Calu3 (cell line): ENCODE measurements around the gene RIT1. TPM values are rescaled to one million over a fixed set of nuclear protein-coding genes. Genes with fewer than 3 reads are reported as not detected.

ENCODE experiments used
- BruUV-seq: library from RNA; stranded (reverse); fragments of 400-500 nt; replicated peaks from 2 replicates; lab custom pipeline; 2021; lab: Mats Ljungman, UMichigan
- CTCF ChIA-PET: fragments of 300-600 bp; sonication (Branson Sonifier 250); formaldehyde crosslinking; loops from one replicate; lab custom pipeline; 2022; ENCODE audit warnings: antibody characterized with exemption; lab: Charles Lee
- DNase-seq: peaks from one replicate; pipeline ENCODE4 v3.0.0; 2022
- H3K27ac Mint-ChIP-seq: one replicate; pipeline ENCODE4 v1.8.0; 2022; ENCODE audit warnings: mixed read lengths; ENCODE audit not compliant: unreplicated experiment
- H3K27me3 Mint-ChIP-seq: one replicate; pipeline ENCODE4 v1.8.0; 2022; ENCODE audit warnings: mixed read lengths; ENCODE audit not compliant: unreplicated experiment
- H3K36me3 Mint-ChIP-seq: one replicate; pipeline ENCODE4 v1.8.0; 2022; ENCODE audit warnings: mild to moderate bottlenecking, moderate library complexity, mixed read lengths; ENCODE audit not compliant: insufficient read depth, unreplicated experiment
- H3K4me1 Mint-ChIP-seq: one replicate; pipeline ENCODE4 v1.8.0; 2022; ENCODE audit warnings: mild to moderate bottlenecking, low read depth, mixed read lengths; ENCODE audit not compliant: unreplicated experiment
- H3K4me3 Mint-ChIP-seq: one replicate; pipeline ENCODE4 v1.8.0; 2022; ENCODE audit warnings: mild to moderate bottlenecking, low read depth, moderate library complexity, mixed read lengths; ENCODE audit not compliant: unreplicated experiment
- H3K9me3 Mint-ChIP-seq: one replicate; pipeline ENCODE4 v1.8.0; 2022; ENCODE audit warnings: low read depth, mixed read lengths; ENCODE audit not compliant: unreplicated experiment
- intact Hi-C: fragments of 100-400 bp; cut with micrococcal nuclease; formaldehyde crosslinking; loops from one replicate; pipeline ENCODE4 v1.10.0; 2022; ENCODE audit not compliant: unreplicated experiment
- total RNA-seq: library from RNA; stranded (reverse); gene quantifications from 2 replicates; pipeline ENCODE4 v1.2.3, GENCODE V29; 2022
- TF ChIP-seq, protein P1 (sequence below): fragments of 200-600 bp; IDR thresholded peaks from one replicate; pipeline ENCODE4 v1.8.0; 2022; ENCODE audit warnings: antibody characterized with exemption; ENCODE audit not compliant: unreplicated experiment

RIT1 gene
- total RNA-seq, 1 experiment from 2014 or later = 34.4 TPM

DNA sequence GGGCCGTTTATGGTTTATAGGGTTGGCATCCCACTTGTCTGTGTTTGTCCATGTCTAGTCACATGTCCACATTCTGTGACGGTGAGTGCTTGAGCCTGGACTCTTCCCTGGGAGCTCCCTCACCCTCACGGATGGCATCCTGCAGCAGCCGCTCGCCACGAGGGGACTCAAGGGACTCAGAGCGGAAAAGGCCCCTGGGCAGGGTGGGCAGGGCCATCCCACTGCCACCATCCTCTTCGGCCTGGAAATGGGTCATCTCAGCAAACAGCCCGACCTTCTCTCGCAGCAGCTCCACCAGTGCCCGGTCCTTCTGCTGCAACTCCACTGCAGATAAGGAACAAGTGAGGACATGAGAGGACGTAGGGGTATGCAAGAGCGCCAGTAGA, 41.3 kb upstream of the RIT1 start:
- Mint-ChIP-seq H3K4me1 (no peaks in the 10 kb centered on the region), H3K9me3 (no peaks in the 10 kb centered on the region), H3K27me3 (no peaks in the 10 kb centered on the region), H3K27ac (no peak overlapping the region), H3K4me3 (no peak overlapping the region), H3K36me3 (peaks cover 97% of the 10 kb centered on the region)
- no peak for DNase-seq
- intact Hi-C loops = no loop called here
- CTCF ChIA-PET = no interaction called here
- TF ChIP-seq, protein P1, sequence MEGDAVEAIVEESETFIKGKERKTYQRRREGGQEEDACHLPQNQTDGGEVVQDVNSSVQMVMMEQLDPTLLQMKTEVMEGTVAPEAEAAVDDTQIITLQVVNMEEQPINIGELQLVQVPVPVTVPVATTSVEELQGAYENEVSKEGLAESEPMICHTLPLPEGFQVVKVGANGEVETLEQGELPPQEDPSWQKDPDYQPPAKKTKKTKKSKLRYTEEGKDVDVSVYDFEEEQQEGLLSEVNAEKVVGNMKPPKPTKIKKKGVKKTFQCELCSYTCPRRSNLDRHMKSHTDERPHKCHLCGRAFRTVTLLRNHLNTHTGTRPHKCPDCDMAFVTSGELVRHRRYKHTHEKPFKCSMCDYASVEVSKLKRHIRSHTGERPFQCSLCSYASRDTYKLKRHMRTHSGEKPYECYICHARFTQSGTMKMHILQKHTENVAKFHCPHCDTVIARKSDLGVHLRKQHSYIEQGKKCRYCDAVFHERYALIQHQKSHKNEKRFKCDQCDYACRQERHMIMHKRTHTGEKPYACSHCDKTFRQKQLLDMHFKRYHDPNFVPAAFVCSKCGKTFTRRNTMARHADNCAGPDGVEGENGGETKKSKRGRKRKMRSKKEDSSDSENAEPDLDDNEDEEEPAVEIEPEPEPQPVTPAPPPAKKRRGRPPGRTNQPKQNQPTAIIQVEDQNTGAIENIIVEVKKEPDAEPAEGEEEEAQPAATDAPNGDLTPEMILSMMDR = no peak
- no TSS peak for BruUV-seq

DNA sequence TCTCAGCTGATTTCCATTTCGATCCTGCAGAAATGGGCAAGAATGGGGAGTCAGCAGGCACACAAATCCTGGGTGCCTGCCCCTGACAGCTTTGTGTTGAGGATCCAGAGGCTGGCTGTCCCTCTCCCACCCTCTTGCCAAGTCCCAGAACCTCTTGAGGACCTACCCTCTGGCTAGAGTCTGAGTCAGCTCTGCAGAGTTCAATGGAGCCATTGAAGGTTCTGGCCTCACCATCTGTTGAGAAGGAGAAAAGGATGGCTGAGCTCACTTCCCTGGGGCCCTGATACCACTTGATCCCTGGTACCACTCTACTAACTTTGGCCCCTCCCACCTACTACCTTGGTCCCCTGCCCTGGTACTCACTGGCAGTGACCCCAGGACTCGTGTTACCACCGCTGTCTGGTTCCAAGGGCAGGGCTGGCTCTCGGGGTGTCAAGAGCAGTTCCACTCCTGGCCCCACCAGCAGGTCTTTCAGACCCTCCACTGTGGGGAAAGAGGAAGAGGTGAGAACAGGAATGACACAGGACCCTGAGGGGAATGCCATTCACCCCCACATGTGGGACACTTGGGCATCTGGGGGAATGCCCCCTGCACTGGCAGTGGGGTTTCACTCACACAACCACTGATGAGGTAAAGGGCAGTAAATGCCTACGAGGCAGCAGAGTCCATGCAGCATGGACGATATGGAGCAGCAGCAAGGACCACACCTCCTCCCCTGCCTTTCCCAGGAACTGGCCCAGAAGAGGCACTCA, 40.8 kb upstream of the RIT1 start:
- Mint-ChIP-seq H3K9me3 (no peaks in the 10 kb centered on the region), H3K27me3 (no peaks in the 10 kb centered on the region), H3K27ac (no peak overlapping the region), H3K4me3 (no peak overlapping the region), H3K4me1 (no peaks in the 10 kb centered on the region), H3K36me3 (peaks cover 96% of the 10 kb centered on the region)
- no peak for DNase-seq
- TF ChIP-seq, protein P1 = no peak
- intact Hi-C loops = no loop called here
- CTCF ChIA-PET = no interaction called here
- BruUV-seq = no TSS peak

DNA sequence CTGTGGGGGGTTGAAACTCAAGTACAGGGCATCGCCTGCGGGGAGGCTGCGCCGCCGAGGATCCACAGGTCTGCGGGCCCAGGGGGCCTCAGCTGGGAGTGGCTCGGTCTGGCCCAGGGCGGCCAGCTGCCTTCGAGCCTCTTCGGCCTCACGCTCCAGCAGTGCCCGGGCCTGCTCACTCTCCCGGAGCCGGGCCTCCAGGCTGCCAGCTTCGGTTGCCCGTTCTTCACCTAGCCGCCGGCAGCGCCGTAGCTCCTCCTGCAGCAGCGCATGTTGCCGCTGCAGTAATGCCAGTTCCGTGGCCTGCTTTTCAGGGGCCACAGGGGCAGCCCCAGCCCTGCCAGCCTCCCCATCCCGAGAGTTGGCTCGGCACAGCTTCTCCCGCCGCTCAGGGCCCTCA, 39.7 kb upstream of the RIT1 start:
- Mint-ChIP-seq H3K4me3 (no peak overlapping the region), H3K36me3 (peaks cover 97% of the 10 kb centered on the region), H3K27ac (no peak overlapping the region), H3K9me3 (no peaks in the 10 kb centered on the region), H3K4me1 (peaks cover 8% of the 10 kb centered on the region), H3K27me3 (no peaks in the 10 kb centered on the region)
- BruUV-seq = no TSS peak
- no peak for DNase-seq
- TF ChIP-seq, protein P1 = no peak
- intact Hi-C loops = no loop called here
- CTCF ChIA-PET = no interaction called here

DNA sequence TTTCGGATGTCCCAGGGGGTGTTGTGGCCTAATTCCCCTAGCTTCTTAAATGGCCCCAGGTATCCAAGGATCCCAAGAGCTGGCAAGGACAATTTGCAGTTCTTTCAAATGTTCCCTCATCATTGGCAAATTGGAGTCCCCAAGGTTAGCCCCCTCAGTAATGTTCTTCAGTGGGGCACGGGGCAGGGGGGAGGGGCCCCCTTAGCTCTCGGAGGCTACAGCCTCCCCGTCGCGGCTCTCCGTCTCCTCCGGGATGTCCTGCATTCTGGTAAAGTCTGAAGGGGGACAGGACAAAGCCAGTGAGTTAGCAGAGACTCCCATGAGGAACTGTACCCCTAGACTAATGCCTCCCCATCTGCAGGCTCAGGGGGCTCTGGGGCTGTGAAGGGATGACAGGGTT, 36.6 kb upstream of the RIT1 start:
- CTCF ChIA-PET = no interaction called here
- H3K27me3 Mint-ChIP-seq = no peaks in the 10 kb centered on the region
- BruUV-seq = no TSS peak
- no peak overlapping the region for H3K27ac Mint-ChIP-seq
- no peaks in the 10 kb centered on the region for H3K9me3 Mint-ChIP-seq
- peaks cover 29% of the 10 kb centered on the region for H3K4me1 Mint-ChIP-seq
- DNase-seq = no peak
- H3K4me3 Mint-ChIP-seq = no peak overlapping the region
- TF ChIP-seq, protein P1 = no peak
- H3K36me3 Mint-ChIP-seq = peaks cover 96% of the 10 kb centered on the region
- intact Hi-C loops = no loop called here
